ENCODE data around the gene SDR39U1.

Gene SDR39U1

GRCh38 chr14:24428628-24429394 lies 13.8 kb downstream of the SDR39U1 start:
- no peak for DNase-seq

GRCh38 chr14:24427537-24428508 lies 14.8 kb downstream of the SDR39U1 start:
- DNase-seq, result no peak

DNA sequence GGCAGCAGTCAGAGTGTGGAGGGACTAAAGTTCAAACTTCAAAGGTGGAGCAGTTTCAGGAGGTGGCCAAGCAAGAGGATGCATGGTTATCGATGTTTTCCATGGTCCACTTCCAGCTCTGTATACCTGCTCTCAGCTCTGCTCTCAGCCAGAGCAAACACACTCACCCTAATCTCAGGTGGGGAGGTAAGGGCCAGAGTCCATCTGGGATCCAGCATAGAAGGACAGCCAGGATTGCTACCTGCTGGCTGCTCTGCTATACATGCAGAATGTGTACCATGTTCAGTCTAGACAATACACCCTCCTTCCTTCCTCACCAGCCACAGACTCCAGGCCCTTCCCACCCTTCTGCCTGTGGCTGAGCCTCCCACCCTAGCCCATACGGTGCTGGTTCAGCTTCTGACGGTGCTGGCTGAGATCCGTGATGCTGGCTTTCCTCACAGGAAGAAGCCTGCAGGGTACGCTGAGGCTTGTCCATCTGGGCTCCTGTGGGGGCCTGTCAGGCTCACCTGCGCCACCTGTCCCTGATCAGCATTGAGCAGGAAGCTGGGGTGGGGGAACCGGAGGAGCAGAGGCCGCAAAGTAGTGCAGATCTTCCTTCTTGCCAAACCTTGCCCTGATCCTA lies 15.6 kb downstream of the SDR39U1 start:
- no peak for DNase-seq

- DNase-seq, result no peak
Measured at GRCh38 chr14:24426150-24426911, 16.2 kb downstream of the SDR39U1 start.

DNA sequence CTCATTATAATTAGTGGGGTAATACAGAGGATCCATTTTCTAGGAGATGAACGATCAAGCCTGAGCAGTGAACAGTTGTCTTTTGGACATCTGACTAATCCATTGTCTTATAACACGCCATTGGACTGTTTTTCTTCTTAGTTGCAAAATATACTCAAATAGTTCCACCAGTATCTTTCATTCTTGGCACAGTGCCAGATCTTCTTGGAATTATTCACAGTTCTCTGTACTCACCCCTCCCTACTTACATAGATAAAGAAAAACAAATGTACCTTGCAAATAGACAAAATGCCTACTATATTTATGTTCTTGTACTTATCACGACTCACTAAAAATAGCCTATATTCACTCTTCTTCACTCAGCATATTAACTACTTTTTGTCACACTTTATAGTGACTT lies 16.9 kb downstream of the SDR39U1 start:
- DNase-seq, result no peak

DNA sequence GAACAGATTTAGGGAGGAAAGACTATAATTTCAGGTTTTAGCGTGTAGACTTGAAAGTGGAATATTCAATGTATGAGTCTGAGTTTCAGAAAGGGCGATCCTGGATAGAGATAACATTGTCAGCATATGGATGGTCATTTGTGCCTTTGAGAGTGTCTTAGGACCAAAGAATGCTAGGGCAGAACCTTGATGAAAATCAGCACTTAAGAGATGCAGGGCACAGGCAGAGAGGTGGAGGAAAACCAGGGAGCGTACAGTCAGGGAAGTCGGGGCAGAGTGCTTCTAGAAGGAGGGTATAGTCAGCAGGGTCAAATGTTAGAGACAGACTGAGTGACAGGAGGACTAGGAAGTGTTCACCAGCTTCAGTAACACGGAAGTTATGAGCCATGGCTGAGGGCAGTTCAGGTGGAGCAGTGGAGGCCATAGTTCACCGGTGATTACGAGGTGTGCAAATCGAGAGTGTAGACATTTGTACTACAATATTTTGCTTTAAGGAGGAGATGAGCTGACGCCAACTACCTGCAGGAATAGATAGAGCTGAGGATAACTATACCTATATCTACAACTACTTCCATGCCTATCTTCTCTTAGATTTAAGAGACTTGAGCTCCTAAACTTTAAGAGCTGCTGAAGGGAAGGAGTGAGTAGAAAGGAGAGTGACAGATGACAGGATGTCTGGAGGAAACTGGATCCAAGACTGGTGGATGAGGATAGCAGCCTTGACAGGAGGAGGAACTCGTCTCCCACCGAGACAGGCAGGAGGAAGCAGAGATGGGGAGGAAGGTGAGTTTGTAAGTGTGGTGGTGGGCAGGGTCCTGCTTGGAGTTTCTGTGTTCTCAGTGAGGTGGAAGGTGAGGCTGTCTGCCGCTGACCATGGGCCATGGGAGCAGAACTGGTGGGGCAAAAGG lies 19.6 kb downstream of the SDR39U1 start:
- no peak for DNase-seq

DNA sequence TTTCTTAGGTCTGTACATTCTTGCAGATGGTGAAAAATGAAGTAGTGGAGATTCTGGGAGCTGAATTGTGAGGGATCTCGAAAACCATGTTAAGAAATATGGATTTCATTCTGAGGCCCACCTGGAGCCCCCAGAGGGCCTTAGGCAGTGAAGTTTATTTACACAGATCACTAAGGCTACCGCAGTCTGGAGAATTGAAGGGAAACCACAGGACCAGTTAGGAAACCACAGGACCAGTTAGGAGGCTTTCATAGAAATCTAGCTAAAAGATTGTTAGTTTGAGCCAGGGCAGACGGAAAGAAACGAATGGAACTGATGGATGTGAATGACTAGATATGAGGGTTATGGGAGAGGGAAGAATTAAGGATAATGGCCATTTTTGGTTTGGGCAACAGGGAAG lies 20.3 kb downstream of the SDR39U1 start:
- DNase-seq, result no peak

DNA sequence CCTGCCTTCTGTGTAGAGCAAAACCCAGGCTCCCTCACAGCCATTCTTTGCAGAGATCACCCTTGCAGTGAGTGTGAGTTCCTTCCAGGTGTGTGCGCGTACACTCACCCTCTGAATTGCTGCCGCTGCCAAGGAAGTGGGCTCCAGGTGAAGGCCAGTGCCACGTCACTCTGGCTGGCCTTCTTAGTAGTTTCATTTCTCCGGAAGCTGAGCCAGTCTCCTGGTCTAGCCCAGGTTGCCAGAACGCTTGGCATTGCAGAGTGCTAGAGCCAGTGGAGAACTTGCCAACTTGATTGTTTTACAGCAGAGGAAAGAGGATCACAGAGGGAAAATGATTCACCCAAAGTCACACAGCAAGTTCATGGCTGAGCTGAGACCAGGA lies 24.1 kb downstream of the SDR39U1 start:
- DNase-seq, result no peak

GRCh38 chr14:24417832-24418491 lies 24.6 kb downstream of the SDR39U1 start:
- no peak for DNase-seq

DNA sequence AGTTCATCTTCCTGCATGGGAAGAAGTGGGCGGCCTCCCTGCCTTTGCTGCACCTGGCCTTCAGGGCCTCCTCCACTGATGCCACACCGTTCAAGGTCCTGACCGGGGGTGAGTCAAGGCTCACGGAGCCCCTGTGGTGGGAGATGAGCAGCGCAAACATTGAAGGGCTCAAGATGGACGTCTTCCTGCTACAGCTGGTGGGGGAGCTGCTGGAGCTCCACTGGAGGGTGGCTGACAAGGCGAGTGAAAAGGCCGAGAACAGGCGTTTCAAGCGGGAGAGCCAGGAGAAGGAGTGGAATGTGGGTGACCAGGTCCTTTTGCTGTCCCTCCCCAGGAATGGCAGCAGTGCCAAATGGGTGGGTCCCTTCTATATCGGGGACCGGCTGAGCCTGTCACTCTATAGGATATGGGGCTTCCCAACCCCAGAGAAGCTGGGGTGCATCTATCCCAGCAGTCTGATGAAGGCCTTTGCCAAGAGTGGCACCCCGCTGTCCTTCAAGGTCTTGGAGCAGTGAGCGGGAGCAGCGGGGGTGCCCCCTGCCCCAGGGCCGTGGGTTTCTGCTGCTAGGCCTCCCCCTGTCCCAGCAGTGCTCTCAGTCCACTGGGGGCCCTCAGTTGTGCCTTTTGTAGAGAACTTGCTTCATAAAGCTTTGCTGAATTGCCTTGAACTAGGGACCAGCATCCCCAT lies 25.5 kb downstream of the SDR39U1 start:
- no peak for DNase-seq

DNA sequence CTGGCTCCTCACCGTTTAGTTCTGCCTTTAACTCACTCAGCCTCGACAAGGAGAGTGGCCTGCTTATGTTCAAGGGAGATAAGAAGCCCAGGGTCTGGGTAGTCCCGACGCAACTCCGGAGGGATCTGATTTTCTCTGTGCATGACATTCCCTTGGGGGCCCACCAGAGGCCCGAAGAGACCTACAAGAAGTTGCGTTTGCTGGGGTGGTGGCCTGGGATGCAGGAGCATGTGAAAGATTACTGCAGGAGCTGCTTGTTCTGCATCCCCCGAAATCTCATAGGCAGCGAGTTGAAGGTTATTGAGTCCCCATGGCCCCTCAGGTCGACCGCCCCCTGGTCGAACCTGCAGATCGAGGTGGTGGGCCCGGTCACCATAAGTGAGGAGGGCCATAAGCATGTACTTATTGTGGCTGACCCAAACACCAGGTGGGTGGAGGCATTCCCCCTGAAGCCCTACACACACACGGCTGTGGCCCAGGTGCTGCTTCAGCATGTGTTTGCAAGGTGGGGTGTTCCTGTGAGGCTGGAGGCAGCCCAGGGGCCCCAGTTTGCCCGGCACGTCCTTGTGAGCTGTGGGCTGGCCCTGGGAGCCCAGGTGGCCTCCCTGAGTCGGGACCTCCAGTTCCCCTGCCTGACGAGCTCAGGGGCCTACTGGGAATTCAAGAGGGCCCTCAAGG lies 26.2 kb downstream of the SDR39U1 start:
- DNase-seq, result no peak

DNA sequence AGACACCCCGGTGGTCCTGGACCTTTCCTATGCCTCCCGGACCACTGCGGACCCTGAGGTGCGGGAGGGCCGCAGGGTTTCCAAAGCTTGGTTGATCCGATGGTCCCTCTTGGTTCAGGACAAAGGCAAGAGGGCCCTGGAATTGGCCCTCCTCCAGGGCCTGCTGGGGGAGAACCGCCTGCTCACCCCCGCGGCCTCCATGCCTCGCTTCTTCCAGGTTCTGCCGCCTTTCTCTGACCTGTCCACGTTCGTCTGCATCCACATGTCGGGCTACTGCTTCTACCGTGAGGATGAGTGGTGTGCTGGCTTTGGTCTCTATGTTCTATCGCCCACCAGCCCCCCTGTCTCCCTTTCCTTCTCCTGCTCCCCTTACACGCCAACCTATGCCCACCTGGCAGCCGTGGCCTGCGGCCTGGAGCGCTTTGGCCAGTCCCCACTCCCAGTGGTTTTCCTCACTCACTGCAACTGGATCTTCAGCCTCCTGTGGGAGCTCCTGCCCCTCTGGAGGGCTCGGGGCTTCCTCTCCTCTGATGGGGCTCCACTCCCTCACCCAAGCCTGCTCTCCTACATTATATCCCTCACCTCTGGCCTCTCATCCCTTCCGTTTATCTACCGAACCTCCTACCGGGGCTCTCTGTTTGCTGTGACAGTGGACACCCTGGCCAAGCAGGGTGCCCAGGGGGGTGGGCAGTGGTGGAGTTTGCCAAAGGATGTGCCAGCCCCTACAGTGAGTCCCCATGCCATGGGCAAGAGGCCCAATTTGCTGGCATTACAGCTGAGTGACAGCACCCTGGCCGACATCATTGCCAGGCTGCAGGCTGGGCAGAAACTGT lies 26.9 kb downstream of the SDR39U1 start:
- DNase-seq, result no peak

DNA sequence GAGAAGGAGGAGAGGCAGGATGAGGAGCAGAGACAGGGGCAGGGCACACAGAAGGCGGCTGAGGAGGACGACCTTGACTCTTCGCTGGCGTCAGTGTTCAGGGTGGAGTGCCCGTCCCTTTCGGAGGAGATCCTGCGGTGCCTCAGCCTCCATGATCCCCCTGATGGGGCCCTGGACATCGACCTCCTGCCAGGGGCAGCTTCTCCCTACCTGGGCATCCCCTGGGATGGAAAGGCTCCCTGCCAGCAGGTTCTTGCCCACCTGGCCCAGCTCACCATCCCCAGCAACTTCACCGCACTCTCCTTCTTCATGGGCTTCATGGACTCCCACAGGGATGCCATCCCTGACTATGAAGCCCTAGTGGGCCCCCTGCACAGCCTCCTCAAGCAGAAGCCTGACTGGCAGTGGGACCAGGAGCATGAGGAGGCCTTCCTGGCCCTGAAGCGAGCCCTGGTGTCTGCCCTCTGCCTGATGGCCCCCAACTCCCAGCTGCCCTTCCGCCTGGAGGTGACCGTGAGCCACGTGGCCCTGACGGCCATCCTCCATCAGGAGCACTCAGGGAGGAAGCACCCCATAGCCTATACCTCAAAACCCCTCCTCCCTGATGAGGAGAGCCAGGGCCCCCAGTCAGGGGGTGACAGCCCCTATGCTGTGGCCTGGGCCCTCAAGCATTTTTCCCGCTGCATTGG lies 27.7 kb downstream of the SDR39U1 start:
- DNase-seq, result no peak

GRCh38 chr14:24414077-24414476 lies 28.5 kb downstream of the SDR39U1 start:
- no peak for DNase-seq

- no peak for DNase-seq
Measured at GRCh38 chr14:24411443-24412389, 30.9 kb downstream of the SDR39U1 start.

DNA sequence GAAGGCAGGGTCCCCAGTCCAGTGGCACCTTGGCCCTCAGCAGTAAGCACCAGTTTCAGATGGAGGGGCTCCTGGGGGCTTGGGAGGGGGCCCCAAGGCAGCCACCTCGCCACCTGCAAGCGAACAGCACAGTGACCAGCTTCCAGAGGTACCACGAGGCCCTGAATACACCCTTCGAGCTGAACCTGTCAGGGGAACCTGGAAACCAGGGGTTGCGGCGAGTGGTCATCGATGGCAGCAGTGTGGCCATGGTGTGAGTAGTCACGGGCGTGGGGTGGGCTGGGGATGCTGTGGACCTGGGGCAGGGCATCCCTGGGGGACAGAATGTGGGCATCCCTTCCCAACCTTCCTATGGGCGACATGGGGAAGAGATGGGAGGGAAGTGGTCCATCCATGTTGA lies 32.6 kb downstream of the SDR39U1 start:
- no peak for DNase-seq

- no peak for DNase-seq
Measured at GRCh38 chr14:24409192-24409591, 33.4 kb downstream of the SDR39U1 start.

Measured in midbrain (tissue), 1 donor.